Measurements from ENCODE around the gene CCDC150.

DNA sequence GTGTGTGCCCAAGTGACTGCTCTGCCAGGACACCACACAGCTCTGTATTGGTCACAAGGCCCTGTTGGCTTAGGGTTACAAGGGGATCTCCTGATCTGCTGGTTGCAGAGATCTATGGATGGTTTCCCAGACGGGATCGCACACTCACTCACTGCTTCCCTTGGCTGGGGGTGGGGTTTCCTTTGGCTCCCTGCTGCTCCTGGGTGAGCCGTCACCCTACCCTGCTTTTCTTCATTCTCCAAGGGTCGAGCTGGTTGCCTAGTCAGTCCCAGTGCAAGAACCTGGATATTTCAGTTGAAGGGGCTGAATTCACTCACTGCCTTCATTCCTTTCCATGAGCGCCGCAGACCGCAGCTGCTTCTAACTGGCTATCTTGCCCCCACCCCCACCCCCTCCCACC is 103.7 kb downstream of the CCDC150 start:
- TF ChIP-seq, protein P1, sequence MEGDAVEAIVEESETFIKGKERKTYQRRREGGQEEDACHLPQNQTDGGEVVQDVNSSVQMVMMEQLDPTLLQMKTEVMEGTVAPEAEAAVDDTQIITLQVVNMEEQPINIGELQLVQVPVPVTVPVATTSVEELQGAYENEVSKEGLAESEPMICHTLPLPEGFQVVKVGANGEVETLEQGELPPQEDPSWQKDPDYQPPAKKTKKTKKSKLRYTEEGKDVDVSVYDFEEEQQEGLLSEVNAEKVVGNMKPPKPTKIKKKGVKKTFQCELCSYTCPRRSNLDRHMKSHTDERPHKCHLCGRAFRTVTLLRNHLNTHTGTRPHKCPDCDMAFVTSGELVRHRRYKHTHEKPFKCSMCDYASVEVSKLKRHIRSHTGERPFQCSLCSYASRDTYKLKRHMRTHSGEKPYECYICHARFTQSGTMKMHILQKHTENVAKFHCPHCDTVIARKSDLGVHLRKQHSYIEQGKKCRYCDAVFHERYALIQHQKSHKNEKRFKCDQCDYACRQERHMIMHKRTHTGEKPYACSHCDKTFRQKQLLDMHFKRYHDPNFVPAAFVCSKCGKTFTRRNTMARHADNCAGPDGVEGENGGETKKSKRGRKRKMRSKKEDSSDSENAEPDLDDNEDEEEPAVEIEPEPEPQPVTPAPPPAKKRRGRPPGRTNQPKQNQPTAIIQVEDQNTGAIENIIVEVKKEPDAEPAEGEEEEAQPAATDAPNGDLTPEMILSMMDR (IDR thresholded peaks at IDR 0.05), result no peak
- TF ChIP-seq EP300 (IDR thresholded peaks at IDR 0.05) (no peak), POLR2A (IDR thresholded peaks at IDR 0.05) (no peak), POLR2AphosphoS5 (IDR thresholded peaks at IDR 0.05) (no peak)

All from stomach (tissue), 4 donors.